H1 (cell line): ENCODE data around the gene TMEM250. TPM values are rescaled to one million over a fixed set of nuclear protein-coding genes. Genes with fewer than 3 reads are reported as not detected.

Source experiments
- CTCF ChIA-PET: fragments of 300-600 bp; sonication (Branson Sonifier 250); formaldehyde crosslinking; loops from one replicate; lab custom pipeline; 2021; ENCODE audit not compliant: partially characterized antibody; lab: Charles Lee
- POLR2A ChIA-PET: fragments of 300-600 bp; sonication (Branson Sonifier 250); formaldehyde crosslinking; loops from one replicate; lab custom pipeline; 2021; ENCODE audit warnings: inconsistent platforms; ENCODE audit not compliant: partially characterized antibody; lab: Charles Lee
- DNase-seq, 2 experiments: peaks; one replicate each; pipeline versions ENCODE4 v3.0.0 to v3.0.0-alpha.2; 2010 to 2022; ENCODE audit warnings: low spot score in 2 of 2, low read depth in 1 of 2, mixed read lengths in 1 of 2
- FAIRE-seq: peaks from 2 replicates; lab custom pipeline; 2011; peaks lifted over from hg19 to GRCh38; lab: Jason Lieb, UNC
- H2AFZ ChIP-seq: 2 replicates; pipeline ENCODE4 v1.8.1; 2012; ENCODE audit warnings: low read length, inconsistent platforms
- H2AK5ac ChIP-seq: 2 replicates; pipeline ENCODE4 v1.6.1; 2013; ENCODE audit warnings: low read depth, low read length
- H2BK120ac ChIP-seq: replicated peaks from 2 replicates; pipeline ENCODE3; 2013; ENCODE audit warnings: low read depth, low read length, inconsistent platforms
- H2BK12ac ChIP-seq: 2 replicates; pipeline ENCODE4 v1.6.1; 2013; ENCODE audit warnings: low read depth, low read length
- H2BK15ac ChIP-seq: 2 replicates; pipeline ENCODE4 v1.6.1; 2013; ENCODE audit warnings: low read length
- H2BK20ac ChIP-seq: 2 replicates; pipeline ENCODE4 v1.6.1; 2013; ENCODE audit warnings: low read length
- H2BK5ac ChIP-seq: 2 replicates; pipeline ENCODE4 v1.6.1; 2013; ENCODE audit warnings: low read depth, low read length
- H3K14ac ChIP-seq: 2 replicates; pipeline ENCODE4 v1.6.1; 2013; ENCODE audit warnings: inconsistent platforms; ENCODE audit not compliant: insufficient read length
- H3K18ac ChIP-seq: 2 replicates; pipeline ENCODE4 v1.6.1; 2013; ENCODE audit warnings: low read length; ENCODE audit errors: extremely low read depth
- H3K23ac ChIP-seq: 2 replicates; pipeline ENCODE4 v1.6.1; 2013; ENCODE audit warnings: inconsistent platforms; ENCODE audit not compliant: insufficient read length
- H3K23me2 ChIP-seq: 2 replicates; pipeline ENCODE4 v1.6.1; 2013; ENCODE audit warnings: low read depth, low read length
- H3K27ac ChIP-seq: 2 replicates; pipeline ENCODE4 v1.6.1; 2011; ENCODE audit warnings: low read depth, low read length, inconsistent platforms
- H3K27me3 ChIP-seq, 4 experiments: replicated peaks in 1 of 4; 1 replicate in 1 of 4; 2 replicates in 3 of 4; pipeline versions ENCODE4 v1.6.1 to v1.8.1; 2011 to 2013; ENCODE audit warnings: low read length in 3 of 4, mild to moderate bottlenecking in 3 of 4, inconsistent platforms in 2 of 4, mixed read lengths in 2 of 4, moderate library complexity in 1 of 4; ENCODE audit not compliant: control insufficient read depth in 3 of 4, insufficient read depth in 3 of 4; ENCODE audit errors: extremely low read depth in 1 of 4
- H3K36me3 ChIP-seq, 4 experiments: 2 replicates each; pipeline versions ENCODE4 v1.6.1 to v1.8.1; 2011 to 2013; ENCODE audit warnings: mild to moderate bottlenecking in 4 of 4, low read length in 3 of 4, moderate library complexity in 2 of 4, control low read depth in 1 of 4, inconsistent platforms in 1 of 4; ENCODE audit not compliant: insufficient read depth in 4 of 4, control insufficient read depth in 2 of 4
- H3K4ac ChIP-seq: replicated peaks from 2 replicates; pipeline ENCODE3; 2013; ENCODE audit warnings: low read length, low read depth, mixed read lengths, inconsistent platforms; ENCODE audit not compliant: insufficient read length
- H3K4me1 ChIP-seq, 4 experiments: replicated peaks in 1 of 4; 1 replicate in 1 of 4; 2 replicates in 3 of 4; pipeline versions ENCODE4 v1.6.1 to v1.8.1; 2011 to 2013; ENCODE audit warnings: low read length in 3 of 4, inconsistent platforms in 2 of 4, mixed read lengths in 1 of 4; ENCODE audit not compliant: insufficient read depth in 4 of 4, control insufficient read depth in 3 of 4
- H3K4me2 ChIP-seq, 2 experiments: 2 replicates each; pipeline versions ENCODE4 v1.6.1 to v1.8.1; 2011 to 2013; ENCODE audit warnings: low read depth in 2 of 2, low read length in 2 of 2, control low read depth in 1 of 2, inconsistent platforms in 1 of 2, mild to moderate bottlenecking in 1 of 2; ENCODE audit not compliant: insufficient read depth in 1 of 2
- H3K4me3 ChIP-seq, 4 experiments: fragments of 200-600, 300-600 bp in 1 of 4; sonication (generic), shearing (Covaris generic), sonication (Bioruptor Twin) in 1 of 4; 2 replicates each; pipeline versions ENCODE4 v1.5.1 to v1.8.1; 2011 to 2016; ENCODE audit warnings: low read length in 4 of 4, low read depth in 3 of 4, control low read depth in 2 of 4, inconsistent platforms in 2 of 4, mild to moderate bottlenecking in 2 of 4, mixed read lengths in 1 of 4, moderate library complexity in 1 of 4; ENCODE audit not compliant: insufficient read depth in 2 of 4; ENCODE audit errors: extremely low read depth in 1 of 4
- H3K56ac ChIP-seq: replicated peaks from 2 replicates; pipeline ENCODE3; 2013; ENCODE audit warnings: low read depth, mild to moderate bottlenecking, mixed read lengths, low read length, inconsistent platforms; ENCODE audit not compliant: insufficient read length
- H3K79me1 ChIP-seq: 2 replicates; pipeline ENCODE4 v1.6.1; 2013; ENCODE audit warnings: low read depth, low read length, control low read depth
- H3K79me2 ChIP-seq, 2 experiments: 2 replicates each; pipeline versions ENCODE4 v1.6.1 to v1.8.1; 2012 to 2013; ENCODE audit warnings: low read length in 2 of 2, mild to moderate bottlenecking in 2 of 2, inconsistent platforms in 1 of 2; ENCODE audit not compliant: insufficient read depth in 2 of 2, control insufficient read depth in 1 of 2
- H3K9ac ChIP-seq, 4 experiments: replicated peaks in 1 of 4; 1 replicate in 1 of 4; 2 replicates in 3 of 4; pipeline versions ENCODE4 v1.6.1 to v1.8.1; 2011 to 2013; ENCODE audit warnings: low read depth in 3 of 4, low read length in 3 of 4, control low read depth in 2 of 4, mild to moderate bottlenecking in 2 of 4, moderate library complexity in 2 of 4, inconsistent platforms in 1 of 4; ENCODE audit errors: extremely low read depth in 1 of 4
- H3K9me3 ChIP-seq, 2 experiments: 2 replicates each; pipeline versions ENCODE4 v1.6.1 to v1.8.1; 2012 to 2013; ENCODE audit warnings: mild to moderate bottlenecking in 2 of 2, moderate library complexity in 2 of 2, control low read depth in 1 of 2, inconsistent platforms in 1 of 2, low read depth in 1 of 2, low read length in 1 of 2, mixed read lengths in 1 of 2; ENCODE audit not compliant: insufficient read depth in 2 of 2
- H4K20me1 ChIP-seq, 2 experiments: replicated peaks in 1 of 2; 2 replicates each; pipeline versions ENCODE3 to v1.8.1; 2011 to 2013; ENCODE audit warnings: inconsistent platforms in 2 of 2, low read length in 2 of 2, mild to moderate bottlenecking in 1 of 2; ENCODE audit not compliant: insufficient read depth in 2 of 2, control insufficient read depth in 1 of 2
- H4K5ac ChIP-seq: 2 replicates; pipeline ENCODE4 v1.6.1; 2013; ENCODE audit warnings: low read length, low read depth, mixed read lengths, inconsistent platforms; ENCODE audit not compliant: insufficient read length
- H4K8ac ChIP-seq: 2 replicates; pipeline ENCODE4 v1.8.0; 2013; ENCODE audit warnings: mild to moderate bottlenecking, moderate library complexity, low read length, inconsistent platforms; ENCODE audit not compliant: insufficient read depth; ENCODE audit errors: extremely low read depth
- H4K91ac ChIP-seq: replicated peaks from 2 replicates; pipeline ENCODE3; 2013; ENCODE audit warnings: low read length, mixed read lengths, inconsistent platforms; ENCODE audit not compliant: insufficient read length
- ATF2 ChIP-seq: IDR thresholded peaks from 2 replicates; pipeline ENCODE4 v1.6.1; 2012; ENCODE audit warnings: low read length, inconsistent platforms
- KDM4A ChIP-seq: IDR thresholded peaks from one replicate; pipeline ENCODE4 v1.7.1; 2012; ENCODE audit warnings: low read depth, mild to moderate bottlenecking, moderate library complexity, low read length, inconsistent platforms; ENCODE audit not compliant: severe bottlenecking
- POLR2A ChIP-seq, 2 experiments: IDR thresholded peaks; 1 replicate in 1 of 2; 2 replicates in 1 of 2; pipeline ENCODE4 v1.6.1; 2011; ENCODE audit warnings: low read depth in 2 of 2, low read length in 2 of 2, mild to moderate bottlenecking in 2 of 2; ENCODE audit errors: control extremely low read depth in 1 of 2
- USF2 ChIP-seq: IDR thresholded peaks from 2 replicates; pipeline ENCODE4 v1.6.1; 2011; ENCODE audit warnings: low read length, improper control_type of control experiment
- WGBS, 2 experiments: shearing (Covaris generic) in 1 of 2; methylation state at CpG; one replicate each; pipeline versions ENCODE4 v1.1.6 to v1.1.7; 2013 to 2015; ENCODE audit warnings: low lambda C conversion rate in 2 of 2, mixed read lengths in 2 of 2, inconsistent platforms in 1 of 2, low coverage in 1 of 2, missing lambda C conversion rate in 1 of 2; ENCODE audit not compliant: insufficient replicate concordance in 2 of 2, insufficient coverage in 1 of 2, insufficient read length in 1 of 2; ENCODE audit errors: extremely low coverage in 1 of 2, missing lambda C conversion rate in 1 of 2; 5-methylcytosine and 5-hydroxymethylcytosine counted together
- polyA plus RNA-seq, 7 experiments: library from polyadenylated mRNA; depleted of rRNA in 3 of 7; stranded (reverse) in 5 of 7; unstranded in 2 of 7; fragments of >200 nt in 5 of 7; fragments of 200-250 nt in 2 of 7; gene quantifications; 1 replicate in 5 of 7; 2 replicates in 1 of 7; 4 replicates in 1 of 7; pipeline versions ENCODE4 v1.2.1 to v1.2.3, GENCODE V29; 2011 to 2013; ENCODE audit warnings: missing spikeins in 2 of 7, mixed read lengths in 2 of 7
- total RNA-seq: library from RNA; stranded (reverse); fragmentation: NEBNext Ultra II Directional; extraction: Animal tissue kit (Norgen Biotek cat#: 25700); gene quantifications from 2 replicates; pipeline ENCODE4 v1.2.1, GENCODE V29; 2021

Gene TMEM250
- total and polyA plus RNA-seq, 2 of the 8 experiments (the other 6 are each of a cell fraction or from before 2014, with no cell fraction given) = 22.3 to 34.9 TPM

GRCh38 chr9:136080716-136081112 lies 38.0 kb downstream of the TMEM250 start:
- POLR2A ChIA-PET = no interaction called here
- FAIRE-seq = no peak

More at GRCh38 chr9:136080716-136081112, 38.0 kb downstream of the TMEM250 start:
- Histone ChIP-seq H3K79me2 (no peaks in the 10 kb centered on the region; a peak in 1 of 4 replicates), H3K4me2 (no peak overlapping the region), H2BK120ac (no peak overlapping the region), H3K18ac (no peak overlapping the region), H2AFZ (no peak overlapping the region), H2BK5ac (0 out of 2 replicates have a peak overlapping the region, but pooled peaks have one; percentile 24), H2BK15ac (no peak overlapping the region), H3K56ac (no peak overlapping the region), H3K4ac (no peak overlapping the region), H3K36me3 (no peaks in the 10 kb centered on the region), H3K23me2 (no peaks in the 10 kb centered on the region), H3K23ac (no peak overlapping the region), H4K20me1 (no peaks in the 10 kb centered on the region), H2BK12ac (no peak overlapping the region), H3K9ac (no peak overlapping the region), H4K8ac (no peak overlapping the region; the same call in 1 of the 2 replicates), H4K91ac (no peak overlapping the region), H3K9me3 (no peaks in the 10 kb centered on the region), H3K79me1 (no peaks in the 10 kb centered on the region; the same call in 1 of the 2 replicates), H2AK5ac (no peak overlapping the region), H3K4me3 (no peak overlapping the region), H2BK20ac (no peak overlapping the region), H3K4me1 (peaks cover 0 to 5% (median 1%) of the 10 kb centered on the region in 4 experiments; a peak in 4 of 7 replicates), H3K27ac (no peak overlapping the region), H3K14ac (no peak overlapping the region), H3K27me3 (no peaks in the 10 kb centered on the region), H4K5ac (no peak overlapping the region)
- TF ChIP-seq POLR2A (IDR thresholded peaks at IDR 0.05; ENCODE audit: control extremely low read depth in 1 of 2, low read depth in 2 of 2, low read length in 2 of 2) (no peak), USF2 (no peak), ATF2 (no peak), KDM4A (no peak)
- DNase-seq = no peak
- CTCF ChIA-PET = interaction anchor here (0.5 to 1.2 kb wide), 3 partner anchors 20 to 59 kb away, joined by 3 to 4 read pairs (median 3); no protein-coding TSS in a partner anchor
- WGBS, 2 experiments = 87% methylated on average over 21 of the region's 23 CpGs; no CpG with 5 or more reads in 1 of the 2 experiments
